ENCODE data around the gene CFAP77. TPM values are rescaled to one million over a fixed set of nuclear protein-coding genes. Genes with fewer than 3 reads are reported as not detected.

The CFAP77 gene
- total and polyA plus RNA-seq, 9 of the 15 experiments (the other 6 are each of a cell fraction or from before 2014, with no cell fraction given) = not detected

- TF ChIP-seq GTF3C2 (IDR thresholded peaks at IDR 0.05; ENCODE audit: borderline replicate concordance, extremely low read depth, insufficient read length) = no peak
These were observed 3.9 kb downstream of the CFAP77 start (continued) for GRCh38 chr9:132413926-132414325.

DNA sequence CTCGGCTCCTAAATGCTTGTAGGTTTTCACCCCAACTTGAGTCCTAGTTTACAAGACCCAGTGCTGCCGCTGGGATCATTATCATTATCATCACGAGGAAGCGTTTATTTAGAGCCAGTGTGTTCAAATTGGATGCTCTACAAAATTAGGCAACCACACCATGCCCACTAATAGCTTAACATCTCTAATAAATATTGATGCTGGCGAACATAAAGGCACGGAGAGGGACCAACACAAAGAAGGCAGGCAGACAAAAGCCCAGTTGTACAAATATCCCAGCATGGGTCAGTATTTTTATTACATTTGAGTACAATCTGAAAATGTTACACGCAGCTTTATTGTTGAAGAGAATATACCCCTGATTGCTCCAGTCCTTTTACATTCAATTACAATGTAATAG lies 4.7 kb downstream of the CFAP77 start:
- CTCF ChIA-PET (ENCODE audit: low intra/inter-chr PET ratio) = interaction anchor here (0.7 kb wide), 1 partner anchor 384 kb away, joined by 3 read pairs; no protein-coding TSS in a partner anchor
- in situ Hi-C loops (cut with MboI) = loop anchor here (5.0 to 10.0 kb wide), 2 partner anchors 163 to 550 kb away; no protein-coding TSS in a partner anchor

More for the DNA sequence above, 4.7 kb downstream of the CFAP77 start:
- POLR2A ChIA-PET = interaction anchor here (0.6 to 1.0 kb wide), 4 partner anchors 146 to 1309 kb away, joined by 3 to 5 read pairs (median 3); no protein-coding TSS in a partner anchor
- no TSS peak for BruUV-seq (replicated peaks)
- no peaks in the 10 kb centered on the region for H3K79me2 ChIP-seq (ENCODE audit: control insufficient read depth, insufficient read depth, low read length)
- intact Hi-C loops (cut with micrococcal nuclease) = loop anchor here (10.0 kb wide), 1 partner anchor 550 kb away; no protein-coding TSS in a partner anchor
- no peaks in the 10 kb centered on the region for H3K9me3 ChIP-seq (replicated peaks; ENCODE audit: control insufficient read depth, insufficient read depth, low read depth, low read length)
- WGBS (ENCODE audit: insufficient coverage, low coverage, missing lambda C conversion rate) = 0% methylated on average over 7 of the region's 7 CpGs
- H4K20me1 ChIP-seq (replicated peaks; ENCODE audit: control insufficient read depth, insufficient read depth, low read length) = peaks cover 3% of the 10 kb centered on the region; the same call in 1 of the 2 replicates
- no peak for DNase-seq (ENCODE audit: extremely low read depth in 1 of 4, low spot score in 3 of 4)
- no peak overlapping the region for H3K9ac ChIP-seq (ENCODE audit: insufficient read depth in 1 of 2, low read depth in 2 of 2, low read length in 2 of 2)
- H3K4me1 ChIP-seq (replicated peaks in 1 of 2; ENCODE audit: control insufficient read depth in 2 of 2, insufficient read depth in 2 of 2, low read length in 2 of 2) = peaks cover 2 to 16% of the 10 kb centered on the region in 2 experiments; a peak in 3 of 5 replicates
- no peaks in the 10 kb centered on the region for H3K36me3 ChIP-seq (ENCODE audit: control insufficient read depth, insufficient read depth, low read length)
- no peak overlapping the region for H3K4me2 ChIP-seq (ENCODE audit: insufficient read depth, low read length)
- FAIRE-seq = no peak
- no peak overlapping the region for H2AFZ ChIP-seq (ENCODE audit: low read depth, low read length)
- TF ChIP-seq CBX2 (IDR thresholded peaks at IDR 0.05; ENCODE audit: insufficient read depth, low read length, poor library complexity, severe bottlenecking) = peak; percentile 70
- no peak for TF ChIP-seq POLR3G (IDR thresholded peaks at IDR 0.05; ENCODE audit: extremely low read depth, insufficient read length, insufficient replicate concordance)
- no peak for ATAC-seq
- H3K27ac ChIP-seq (ENCODE audit: extremely low read depth, low read depth, low read length) = no peak overlapping the region
- no peaks in the 10 kb centered on the region for H3K9me1 ChIP-seq (ENCODE audit: control insufficient read depth, insufficient read depth, low read length)
- peaks cover 38 to 55% of the 10 kb centered on the region in 2 experiments for H3K27me3 ChIP-seq (ENCODE audit: control insufficient read depth in 2 of 2, insufficient read depth in 2 of 2, low read length in 2 of 2)
- no peak overlapping the region for H3K4me3 ChIP-seq

Measured in K562 (cell line).